HepG2 (cell line): ENCODE measurements around the gene FBXO48. TPM values are rescaled to one million over a fixed set of nuclear protein-coding genes. Genes with fewer than 3 reads are reported as not detected.

Source experiments
- ATF3 ChIP-seq: sonication (generic); formaldehyde crosslinking; IDR thresholded peaks from 2 replicates; pipeline ENCODE4 v1.4.0; 2020; ENCODE audit warnings: missing genetic modification reagents
- FOXA3 ChIP-seq: IDR thresholded peaks from 2 replicates; pipeline ENCODE4 v1.6.1; 2016; ENCODE audit warnings: missing genetic modification reagents, missing compliant biosample characterization
- GPBP1L1 ChIP-seq: sonication (generic); formaldehyde crosslinking; IDR thresholded peaks from 2 replicates; pipeline ENCODE4 v1.5.0; 2020; ENCODE audit warnings: mild to moderate bottlenecking, missing genetic modification reagents
- HMG20A ChIP-seq: IDR thresholded peaks from 2 replicates; pipeline ENCODE4 v1.6.1; 2016; ENCODE audit warnings: borderline replicate concordance
- HNF1A ChIP-seq, 2 experiments: sonication (generic) in 1 of 2; formaldehyde crosslinking in 1 of 2; IDR thresholded peaks; 2 replicates each; pipeline versions ENCODE4 v1.4.0 to v1.6.1; 2016 to 2020; ENCODE audit warnings: borderline replicate concordance in 1 of 2, low read depth in 1 of 2, mild to moderate bottlenecking in 1 of 2, missing genetic modification reagents in 1 of 2
- KDM5B ChIP-seq: sonication (generic); formaldehyde crosslinking; IDR thresholded peaks from 2 replicates; pipeline ENCODE4 v1.4.0; 2020; ENCODE audit warnings: missing genetic modification reagents, mild to moderate bottlenecking, borderline replicate concordance
- KDM6A ChIP-seq: IDR thresholded peaks from 2 replicates; pipeline ENCODE4 v1.6.1; 2016; ENCODE audit warnings: low read depth
- RARA ChIP-seq: IDR thresholded peaks from 2 replicates; pipeline ENCODE4 v1.6.1; 2016; ENCODE audit warnings: missing genetic modification reagents, missing compliant biosample characterization
- SMAD9 ChIP-seq: sonication (generic); formaldehyde crosslinking; IDR thresholded peaks from 2 replicates; pipeline ENCODE4 v1.5.1; 2020; ENCODE audit warnings: mild to moderate bottlenecking, missing genetic modification reagents
- TBX3 ChIP-seq: fragments of 450-650 bp; IDR thresholded peaks from 2 replicates; pipeline ENCODE4 v1.6.1; 2017; ENCODE audit warnings: antibody characterized with exemption, mild to moderate bottlenecking, inconsistent platforms, borderline replicate concordance
- TFAP4 ChIP-seq: sonication (generic); IDR thresholded peaks from 2 replicates; pipeline ENCODE4 v1.6.1; 2016; ENCODE audit warnings: low read depth, borderline replicate concordance
- THAP9 ChIP-seq: sonication (generic); formaldehyde crosslinking; IDR thresholded peaks from 2 replicates; pipeline ENCODE4; 2020; ENCODE audit warnings: missing genetic modification reagents, mild to moderate bottlenecking, borderline replicate concordance
- ZC3H13 ChIP-seq: sonication (generic); formaldehyde crosslinking; IDR thresholded peaks from 2 replicates; pipeline ENCODE4 v1.8.1; 2023; ENCODE audit warnings: mild to moderate bottlenecking, missing genetic modification reagents, moderate library complexity
- ZNF234 ChIP-seq: sonication (generic); formaldehyde crosslinking; conservative IDR thresholded peaks from 2 replicates; pipeline ENCODE4 v1.5.1; 2020; ENCODE audit warnings: mild to moderate bottlenecking, missing genetic modification reagents
- ZNF253 ChIP-seq: sonication (generic); formaldehyde crosslinking; IDR thresholded peaks from 2 replicates; pipeline ENCODE4 v1.8.0; 2022; ENCODE audit warnings: mild to moderate bottlenecking, missing genetic modification reagents, borderline replicate concordance
- ZNF263 ChIP-seq: sonication (generic); formaldehyde crosslinking; IDR thresholded peaks from 2 replicates; pipeline ENCODE4 v1.4.0; 2020; ENCODE audit warnings: missing genetic modification reagents
- ZNF275 ChIP-seq: sonication (generic); formaldehyde crosslinking; IDR thresholded peaks from 2 replicates; pipeline ENCODE4 v1.8.0; 2022; ENCODE audit warnings: missing genetic modification reagents, mild to moderate bottlenecking, inconsistent platforms, borderline replicate concordance
- ZZZ3 ChIP-seq: sonication (generic); formaldehyde crosslinking; IDR thresholded peaks from 2 replicates; pipeline ENCODE4 v1.4.0; 2020; ENCODE audit warnings: missing genetic modification reagents, mild to moderate bottlenecking, borderline replicate concordance
- polyA plus RNA-seq, 8 experiments: library from polyadenylated mRNA; depleted of rRNA in 3 of 8; stranded (reverse) in 7 of 8; unstranded in 1 of 8; fragments of >200 nt; fragmentation: Illumina TruSeq in 4 of 8; extraction: Trizol in 4 of 8; gene quantifications; 2 replicates each; pipeline versions ENCODE4 v1.2.1 to v1.2.3, GENCODE V29; 2011 to 2016; ENCODE audit warnings: low read depth in 4 of 8, missing spikeins in 1 of 8, mixed read lengths in 1 of 8; ENCODE audit not compliant: insufficient read depth in 1 of 8
- total RNA-seq, 5 experiments: library from RNA; depleted of rRNA; stranded (reverse); fragments of >200 nt; fragmentation: Illumina TruSeq; extraction: Trizol; gene quantifications; 2 replicates each; pipeline ENCODE4 v1.2.3, GENCODE V29; 2016; ENCODE audit warnings: low read depth in 1 of 5

The FBXO48 gene
- total and polyA plus RNA-seq, 2 of the 13 experiments (the other 11 are each of a cell fraction or from before 2014, with no cell fraction given), result 0.42 to 1.1 TPM

GRCh38 chr2:68426848-68427579 lies 40.1 kb downstream of the FBXO48 start (continued):
- TF ChIP-seq HNF1A (IDR thresholded peaks at IDR 0.05; ENCODE audit: low read depth), result no peak
- TF ChIP-seq HNF1A (CRISPR knock-in tag; IDR thresholded peaks at IDR 0.05; ENCODE audit: borderline replicate concordance), result no peak
- no peak for TF ChIP-seq ZNF275 (CRISPR knock-in tag)
- 0 out of 2 replicates have a peak, but pooled peaks have one; percentile 13 for TF ChIP-seq RARA (CRISPR knock-in tag)
- no peak for TF ChIP-seq TBX3
- no peak for TF ChIP-seq GPBP1L1 (CRISPR knock-in tag)
- no peak for TF ChIP-seq KDM6A (CRISPR knock-in tag)
- TF ChIP-seq ZZZ3 (CRISPR knock-in tag), result no peak
- no peak for TF ChIP-seq KDM5B (CRISPR knock-in tag)
- TF ChIP-seq FOXA3 (CRISPR knock-in tag), result peak; percentile 54; the same call in 1 of the 2 replicates
- no peak for TF ChIP-seq ATF3 (CRISPR knock-in tag)
- TF ChIP-seq THAP9 (CRISPR knock-in tag), result no peak
- no peak for TF ChIP-seq ZC3H13 (CRISPR knock-in tag)
- TF ChIP-seq ZNF234 (CRISPR knock-in tag), result no peak
- TF ChIP-seq TFAP4, result no peak
- no peak for TF ChIP-seq SMAD9 (CRISPR knock-in tag)
- no peak for TF ChIP-seq ZNF263 (CRISPR knock-in tag)
- TF ChIP-seq ZNF253, result no peak
- TF ChIP-seq HMG20A (CRISPR knock-in tag), result 0 out of 2 replicates have a peak, but pooled peaks have one; percentile 26
